Measurements from ENCODE around the gene MACF1.
"Not testable (repeated sequence)": the region's sequence is repeated elsewhere in the genome, so short reads cannot be mapped to it uniquely, and the experiment has no call there.

MACF1 gene

DNA sequence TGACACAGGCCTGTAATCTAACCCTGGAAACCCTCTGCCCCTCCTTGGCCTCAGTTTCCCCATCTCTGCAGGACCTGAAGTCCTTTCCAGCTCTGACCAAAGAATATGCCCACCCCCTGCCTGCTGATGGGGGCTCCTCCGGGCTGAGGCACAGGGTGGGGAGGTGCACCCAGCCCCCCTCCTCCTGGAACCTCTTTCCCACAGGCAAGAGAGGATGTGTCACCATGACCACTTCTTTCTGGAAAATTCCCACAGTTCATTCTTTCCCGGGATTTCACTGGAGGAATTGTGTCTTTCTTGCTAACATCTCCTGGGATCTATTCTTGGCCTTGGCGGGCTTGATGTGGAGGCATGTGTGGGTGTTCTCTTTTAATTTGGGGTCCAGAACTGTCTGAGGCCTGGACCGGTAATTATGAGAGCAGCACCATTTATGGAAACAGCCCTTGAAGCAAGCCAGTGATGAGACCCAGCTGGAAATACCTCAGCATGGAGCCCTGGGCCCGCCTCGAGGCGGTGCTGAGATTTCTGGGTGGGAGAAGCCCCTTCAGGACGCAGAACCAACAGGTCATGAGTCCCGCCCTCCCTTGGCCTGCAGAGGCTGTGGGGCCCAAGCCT is 293.7 kb downstream of the MACF1 start:
- not testable (repeated sequence) for DNase-seq

- not testable (repeated sequence) for DNase-seq
These were observed 294.3 kb downstream of the MACF1 start for GRCh38 chr1:39498821-39499220.

DNA sequence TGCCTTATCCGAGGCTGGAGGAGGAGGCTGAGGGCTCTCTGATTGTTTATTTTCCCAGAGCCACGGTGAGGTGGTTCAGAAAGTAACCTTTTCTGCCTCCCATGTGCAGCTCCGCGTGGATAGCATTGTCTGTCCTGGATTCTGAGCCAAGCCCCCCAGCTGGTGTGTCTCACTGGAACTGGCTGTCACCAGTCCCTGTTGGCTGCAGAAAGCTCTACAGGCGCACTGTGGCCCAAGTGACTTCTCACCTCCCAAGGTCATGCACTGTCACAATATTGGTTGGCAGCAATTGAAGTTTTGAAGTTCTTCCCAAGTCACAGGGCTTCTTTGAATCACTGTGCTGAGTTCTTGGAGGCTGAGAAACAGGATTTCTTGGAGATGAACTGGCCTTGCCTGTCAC is 295.2 kb downstream of the MACF1 start:
- no peak for DNase-seq

DNA sequence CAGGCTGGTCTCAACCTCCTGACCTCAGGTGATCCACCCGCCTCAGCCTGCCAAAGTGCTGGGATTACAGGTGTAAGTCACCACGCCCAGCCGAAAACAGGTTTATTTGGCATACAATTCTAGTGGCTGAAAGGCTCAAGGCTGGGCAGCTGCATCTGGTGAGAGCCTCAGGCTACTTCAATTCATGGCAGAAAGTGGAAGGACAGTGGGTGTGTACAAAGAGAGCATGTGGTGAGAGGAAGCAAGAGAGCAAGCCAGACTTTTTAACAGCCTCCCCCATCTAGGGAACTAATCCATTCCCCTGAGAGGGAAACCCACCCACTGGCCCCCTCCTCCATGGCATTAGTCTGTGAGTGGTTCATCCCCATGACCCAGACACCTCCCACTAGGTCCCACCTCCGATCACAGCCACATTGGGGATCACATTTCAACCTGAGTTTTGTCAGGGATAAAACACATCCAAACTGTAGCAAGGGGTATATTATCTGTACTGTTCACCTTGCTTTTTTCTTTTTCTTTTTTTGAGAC is 296.4 kb downstream of the MACF1 start:
- no peak for DNase-seq

DNA sequence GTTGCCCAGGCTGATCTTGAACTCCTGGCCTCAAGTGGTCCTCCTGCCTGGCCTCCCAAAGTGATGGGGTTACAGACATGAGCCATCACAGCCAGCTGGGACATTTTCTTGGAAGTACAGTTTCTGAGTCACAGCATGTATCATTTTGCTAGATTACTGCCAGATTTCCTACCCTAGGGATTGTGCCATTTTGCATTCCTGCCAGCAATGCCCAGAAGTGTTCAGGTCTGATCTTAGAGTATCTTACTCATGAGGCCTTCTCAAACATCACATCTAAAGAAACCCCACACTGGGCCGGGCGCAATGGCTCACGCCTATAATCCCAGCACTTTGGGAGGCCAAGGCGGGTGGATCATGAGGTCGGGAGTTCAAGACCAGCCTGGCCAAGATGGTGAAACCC is 297.2 kb downstream of the MACF1 start:
- DNase-seq: no peak

DNA sequence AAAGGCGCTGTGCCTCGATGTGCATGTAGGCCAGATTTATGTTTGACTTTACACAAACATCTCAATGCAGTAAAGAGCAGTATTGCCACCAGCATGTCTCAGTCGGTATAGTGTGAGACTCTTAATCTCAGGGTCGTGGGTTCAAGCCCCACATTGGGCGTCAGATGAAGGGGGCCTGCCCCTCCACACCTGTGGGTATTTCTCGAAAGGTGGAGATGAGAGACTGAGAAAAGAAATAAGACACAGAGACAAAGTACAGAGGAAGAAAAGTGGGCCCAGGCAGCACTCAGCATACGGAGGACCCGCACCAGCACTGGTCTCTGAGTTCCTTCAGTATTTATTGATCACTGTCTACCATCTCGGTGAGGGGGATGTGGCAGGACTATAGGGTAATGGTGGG is 299.9 kb downstream of the MACF1 start:
- not testable (repeated sequence) for DNase-seq

DNA sequence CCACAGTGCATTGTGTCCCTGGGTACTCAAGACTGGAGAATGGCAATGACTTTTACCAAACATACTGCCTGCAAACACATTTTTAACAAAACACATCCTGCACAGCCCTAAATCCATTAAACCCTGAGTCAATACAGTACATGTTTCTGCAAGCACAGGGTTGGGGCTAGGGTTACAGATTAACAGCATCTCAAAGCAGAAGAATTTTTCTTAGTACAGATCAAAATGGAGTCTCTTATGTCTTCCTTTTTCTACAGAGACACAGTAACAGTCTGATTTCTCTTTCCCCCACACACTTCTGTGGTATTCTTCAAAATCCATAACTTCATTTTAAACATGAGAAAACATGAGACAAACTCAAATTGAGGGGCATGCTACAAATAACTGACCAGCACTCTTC is 300.8 kb downstream of the MACF1 start:
- no peak for DNase-seq

DNA sequence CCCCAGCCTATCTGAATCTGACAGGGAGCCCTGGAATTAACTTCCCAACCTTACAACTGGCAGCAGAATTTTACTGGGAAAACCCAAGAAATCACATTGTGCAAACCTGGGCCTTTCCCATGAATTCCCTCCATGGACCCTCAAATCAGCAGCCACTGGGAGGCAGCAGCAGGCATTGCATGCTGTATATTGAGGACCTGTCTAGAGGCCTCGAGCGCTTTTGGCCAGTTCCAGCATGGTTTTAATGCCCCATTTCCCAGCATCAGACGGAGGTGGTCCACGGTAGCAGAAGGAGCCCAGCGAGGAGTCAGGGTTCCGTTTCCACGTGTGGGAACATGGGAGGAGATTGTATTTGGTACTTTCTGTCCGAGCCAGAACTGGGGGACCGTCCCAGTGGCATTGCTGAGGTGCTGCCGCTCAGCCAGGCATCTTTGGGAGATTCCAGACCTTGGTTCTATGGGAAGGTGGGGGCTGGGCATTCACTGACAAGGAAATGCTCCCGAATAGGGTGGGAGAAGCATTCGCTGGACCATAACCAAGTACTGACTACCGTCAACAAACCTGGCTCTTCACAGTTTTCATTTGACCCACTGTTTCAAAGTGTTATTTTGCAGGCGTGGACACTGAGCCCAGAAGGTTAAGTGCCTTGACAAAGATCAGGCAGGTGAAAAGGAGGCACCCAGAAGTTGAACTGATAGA is 302.9 kb downstream of the MACF1 start:
- DNase-seq: peak; percentile 21 to 36

DNA sequence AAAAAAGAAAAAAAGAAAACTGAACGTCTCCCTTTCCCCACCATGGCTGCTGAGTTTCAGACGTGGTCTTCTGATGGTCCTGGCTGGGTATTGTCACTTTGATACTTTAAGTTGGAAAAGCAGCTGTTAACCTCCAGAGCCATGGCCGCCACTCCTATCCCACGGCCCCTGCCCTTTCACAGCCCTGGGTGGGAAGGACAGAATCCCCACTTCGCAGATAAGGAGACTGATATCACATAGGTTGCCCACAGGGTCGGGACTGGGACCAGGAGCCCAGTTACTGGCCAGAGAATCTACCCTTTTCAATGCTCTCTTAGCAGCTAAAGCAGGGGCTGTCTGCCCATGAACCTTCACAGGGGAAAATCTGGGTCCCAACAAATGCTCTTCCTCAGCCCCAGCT is 303.8 kb downstream of the MACF1 start:
- no peak for DNase-seq

GRCh38 chr1:39508857-39509305 is 304.4 kb downstream of the MACF1 start:
- DNase-seq: peak; percentile 13 to 37

DNA sequence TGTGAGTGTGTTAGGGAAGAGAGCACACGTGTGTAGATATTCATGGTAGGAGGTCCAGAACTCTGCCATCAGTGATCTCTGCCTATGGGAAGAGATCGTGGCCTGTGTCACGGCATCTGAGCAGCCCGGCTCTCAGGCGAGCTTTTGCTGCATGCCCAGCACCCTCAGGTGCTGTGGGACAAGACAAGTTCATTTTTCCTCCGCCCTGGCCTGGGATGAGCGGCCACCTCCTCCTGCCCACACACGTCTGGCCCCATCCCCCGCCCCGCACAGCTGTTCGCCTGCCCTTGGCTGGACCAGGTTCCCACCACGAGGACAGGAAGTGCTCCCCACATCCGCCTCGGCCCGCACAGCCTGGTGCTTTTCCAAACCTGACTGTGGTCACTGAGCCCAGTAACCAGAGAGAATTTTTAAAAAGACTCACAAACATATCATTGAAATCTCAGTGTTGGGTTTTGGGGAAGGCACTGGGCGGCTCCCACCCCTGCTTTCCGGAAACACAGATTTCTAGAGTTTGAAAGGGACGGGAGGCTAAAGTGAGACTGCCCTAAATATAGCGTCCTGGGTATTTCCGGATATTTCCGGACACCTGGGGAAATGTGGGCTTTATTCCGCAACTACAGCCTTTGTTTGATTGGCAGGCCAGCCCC is 305.0 kb downstream of the MACF1 start:
- peak; percentile 12 to 23 for DNase-seq

DNA sequence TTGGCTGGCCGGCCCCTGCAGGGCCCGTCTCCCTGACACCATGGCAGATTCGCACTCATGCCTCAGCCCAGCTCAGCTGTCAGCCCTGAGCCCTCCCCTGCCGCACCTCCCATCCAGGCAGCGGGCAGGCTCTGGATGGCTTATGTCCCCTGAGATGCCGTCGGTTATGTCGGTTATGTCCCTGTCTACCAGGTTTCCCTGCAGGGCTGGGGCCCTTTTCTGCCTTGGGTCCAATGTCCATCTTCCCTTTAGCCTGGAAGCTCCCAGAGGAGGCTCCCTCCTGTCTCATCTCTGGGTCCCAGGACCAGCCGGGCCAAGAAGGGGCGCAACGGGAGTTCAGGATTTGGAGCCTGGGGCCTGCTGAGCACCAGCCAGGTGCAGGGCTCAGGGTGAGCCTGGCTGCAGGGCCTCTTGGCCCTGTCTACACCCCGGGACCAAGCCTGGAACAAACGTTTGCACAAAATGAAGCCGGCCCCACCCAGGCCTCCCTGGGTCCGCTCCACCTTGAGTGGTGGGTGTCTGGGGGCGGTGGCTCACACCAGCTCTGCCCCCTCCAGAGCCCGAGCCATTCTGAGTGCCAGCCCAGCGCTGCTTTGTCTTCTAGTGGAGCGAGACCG is 306.2 kb downstream of the MACF1 start:
- DNase-seq: not testable (repeated sequence)

GRCh38 chr1:39511477-39511876 is 307.0 kb downstream of the MACF1 start:
- DNase-seq: not testable (repeated sequence)

DNA sequence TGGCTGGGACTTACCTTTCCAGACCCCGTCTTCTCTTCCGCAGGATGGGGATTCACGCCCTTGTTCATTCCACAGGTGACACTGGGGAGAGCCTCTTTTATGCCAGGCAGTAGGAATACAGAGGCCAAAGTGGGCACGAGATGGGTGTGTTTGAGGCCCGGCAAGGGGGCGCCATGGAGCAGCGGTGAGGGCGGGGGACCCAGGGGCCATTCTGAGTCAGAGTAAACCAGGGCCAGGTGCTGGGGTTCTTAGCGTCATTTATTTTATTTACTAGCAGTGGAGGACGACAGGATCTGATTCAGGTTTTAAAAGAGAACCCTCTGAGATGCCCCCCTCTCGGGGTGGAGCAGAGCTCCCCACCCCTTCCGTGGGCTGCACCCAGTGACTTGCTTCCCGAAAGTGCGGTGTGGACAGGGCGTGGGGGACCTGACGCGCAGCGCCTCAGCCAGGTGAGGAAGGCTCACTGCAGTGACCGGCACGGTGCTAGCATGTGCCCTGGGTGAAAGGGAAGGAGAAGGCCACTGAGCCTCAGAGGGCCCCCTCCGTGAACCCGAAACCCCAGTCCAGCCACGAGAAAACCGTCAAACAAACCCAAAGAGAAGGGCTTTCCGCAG is 307.8 kb downstream of the MACF1 start:
- not testable (repeated sequence) for DNase-seq

- DNase-seq: not testable (repeated sequence)
These were observed 310.2 kb downstream of the MACF1 start for GRCh38 chr1:39514710-39515124.

GRCh38 chr1:39515131-39516086 is 310.9 kb downstream of the MACF1 start:
- peak in 1 of 2 donors; percentile 24 for DNase-seq

DNA sequence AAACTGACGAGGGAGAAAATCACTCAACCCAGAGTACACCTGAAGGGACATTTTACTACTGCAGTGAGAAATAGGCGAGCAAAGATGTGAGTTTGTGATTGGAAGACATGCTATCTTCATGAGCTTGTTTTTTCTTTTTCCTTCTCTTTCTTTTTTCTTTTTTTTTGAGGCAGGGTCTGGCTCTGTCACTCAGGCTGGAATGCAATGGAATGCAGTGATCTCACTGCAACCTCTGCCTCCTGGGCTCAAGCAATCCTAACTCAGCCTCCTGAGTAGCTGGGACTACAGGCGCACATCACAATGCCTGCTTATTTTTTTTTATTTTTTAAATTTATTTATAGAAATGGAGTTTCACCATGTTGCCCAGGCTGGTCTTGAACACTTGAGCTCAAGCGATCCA is 312.3 kb downstream of the MACF1 start:
- DNase-seq: not testable (repeated sequence)

DNA sequence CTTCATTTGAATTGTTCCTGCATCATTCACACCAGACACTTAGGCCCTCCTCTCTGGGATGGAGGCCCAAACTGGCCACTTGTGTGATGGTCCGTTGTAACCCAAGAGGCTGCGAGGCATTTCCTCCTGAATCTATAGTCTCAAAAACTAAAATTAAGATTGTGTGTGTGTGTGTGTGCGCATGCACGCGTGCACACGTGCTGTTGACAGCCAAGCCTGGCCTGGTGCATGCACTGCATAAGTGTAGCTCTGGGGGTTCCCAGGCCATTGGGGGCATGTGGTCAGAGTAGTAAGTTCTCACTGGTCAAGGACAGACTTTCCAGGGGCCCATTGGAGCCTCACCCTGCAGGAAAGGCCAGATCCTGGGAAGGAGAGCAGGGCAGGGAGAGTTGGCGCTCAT is 313.4 kb downstream of the MACF1 start:
- not testable (repeated sequence) for DNase-seq

DNA sequence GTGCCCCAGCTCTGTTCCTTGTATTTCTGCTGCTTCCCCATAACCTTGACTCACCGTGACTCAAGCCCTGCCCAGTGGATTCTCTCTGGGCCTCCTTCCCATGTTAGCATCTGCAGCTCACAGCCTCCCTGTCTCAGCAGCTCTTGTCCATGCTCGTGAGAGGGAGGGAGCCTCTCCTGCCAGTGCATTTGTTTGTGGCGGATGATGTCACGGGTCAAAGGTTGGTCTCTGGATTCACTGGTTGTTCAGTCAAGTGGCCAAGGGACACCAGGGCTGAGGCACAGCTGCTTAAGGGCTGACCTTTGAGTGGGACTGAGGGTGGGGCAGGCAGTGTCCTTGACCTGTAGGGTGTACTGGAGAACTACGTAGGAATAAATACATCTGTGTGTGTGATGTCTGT is 314.9 kb downstream of the MACF1 start:
- DNase-seq: not testable (repeated sequence)

- not testable (repeated sequence) for DNase-seq
These were observed 317.7 kb downstream of the MACF1 start for GRCh38 chr1:39522221-39522620.
